Mucosa of stomach (tissue), 1 donor: ENCODE data around the gene ID2.

ENCODE experiments used
- H3K27me3 ChIP-seq: one replicate; pipeline ENCODE4 v1.7.0; 2013; ENCODE audit warnings: mild to moderate bottlenecking, low read length; ENCODE audit not compliant: control insufficient read depth, insufficient read depth
- H3K36me3 ChIP-seq: one replicate; pipeline ENCODE4 v1.7.0; 2013; ENCODE audit warnings: low read length; ENCODE audit not compliant: control insufficient read depth, insufficient read depth
- H3K4me1 ChIP-seq: one replicate; pipeline ENCODE4 v1.7.0; 2013; ENCODE audit warnings: mild to moderate bottlenecking, low read length; ENCODE audit not compliant: control insufficient read depth, insufficient read depth
- H3K4me3 ChIP-seq: one replicate; pipeline ENCODE4 v1.7.0; 2013; ENCODE audit warnings: low read length
- H3K9ac ChIP-seq: one replicate; pipeline ENCODE4 v1.7.0; 2013; ENCODE audit warnings: mild to moderate bottlenecking, low read length, moderate library complexity
- H3K9me3 ChIP-seq: one replicate; pipeline ENCODE4 v1.7.0; 2013; ENCODE audit warnings: mild to moderate bottlenecking, low read length, moderate library complexity; ENCODE audit not compliant: control insufficient read depth
- donor health status: Pancreatic carcinoma.

The ID2 gene

GRCh38 chr2:8675543-8675942, 6.3 kb upstream of the ID2 start:
- Histone ChIP-seq H3K4me1 (peaks cover 13% of the 10 kb centered on the region), H3K36me3 (no peaks in the 10 kb centered on the region), H3K9ac (no peak overlapping the region), H3K27me3 (no peaks in the 10 kb centered on the region), H3K4me3 (no peak overlapping the region), H3K9me3 (no peaks in the 10 kb centered on the region)

GRCh38 chr2:8676191-8676920, 5.5 kb upstream of the ID2 start:
- peak overlapping the region; percentile 39 for H3K4me3 ChIP-seq
- H3K9ac ChIP-seq = peak overlapping the region; percentile 75
- H3K9me3 ChIP-seq = no peaks in the 10 kb centered on the region
- peaks cover 13% of the 10 kb centered on the region for H3K4me1 ChIP-seq
- H3K36me3 ChIP-seq = no peaks in the 10 kb centered on the region
- no peaks in the 10 kb centered on the region for H3K27me3 ChIP-seq

DNA sequence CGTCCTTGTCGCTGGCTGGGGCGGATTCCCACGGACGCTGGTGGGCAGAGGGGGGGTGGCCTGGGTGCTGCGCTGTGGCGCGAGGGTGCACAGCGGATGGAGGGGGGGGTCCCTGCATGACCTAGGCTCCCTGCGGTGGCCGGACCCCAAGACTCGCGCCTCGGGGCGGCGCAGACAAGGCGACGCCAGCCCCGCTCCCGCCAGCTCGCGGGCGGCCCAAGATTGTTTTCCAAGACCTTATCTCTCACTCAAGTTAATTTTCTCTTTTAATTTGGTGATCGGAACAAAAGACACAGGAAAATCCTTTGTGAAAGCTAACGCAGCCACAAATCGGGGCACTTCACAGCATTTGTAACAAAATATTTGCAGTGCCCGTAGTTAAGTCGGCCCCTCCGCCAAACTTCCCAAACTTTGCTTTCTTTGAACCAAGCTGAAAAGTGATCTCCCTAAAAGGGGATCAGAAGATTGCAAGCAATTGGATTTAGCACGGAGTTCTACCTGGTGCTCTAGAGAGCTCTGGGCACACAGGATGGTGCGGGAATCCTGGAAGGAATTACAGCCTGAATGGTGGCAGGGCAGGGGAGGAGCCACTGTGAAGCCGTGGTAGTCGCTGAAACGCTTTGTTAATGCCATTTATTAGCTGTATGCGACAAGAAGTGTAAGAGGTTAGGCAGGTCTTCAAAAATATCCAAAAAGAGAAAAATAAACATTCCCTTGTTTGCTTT, 4.8 kb upstream of the ID2 start:
- Histone ChIP-seq H3K27me3 (no peaks in the 10 kb centered on the region), H3K9me3 (no peaks in the 10 kb centered on the region), H3K9ac (peak overlapping the region; percentile 75), H3K4me1 (peaks cover 13% of the 10 kb centered on the region), H3K4me3 (peak overlapping the region; percentile 39), H3K36me3 (no peaks in the 10 kb centered on the region)

DNA sequence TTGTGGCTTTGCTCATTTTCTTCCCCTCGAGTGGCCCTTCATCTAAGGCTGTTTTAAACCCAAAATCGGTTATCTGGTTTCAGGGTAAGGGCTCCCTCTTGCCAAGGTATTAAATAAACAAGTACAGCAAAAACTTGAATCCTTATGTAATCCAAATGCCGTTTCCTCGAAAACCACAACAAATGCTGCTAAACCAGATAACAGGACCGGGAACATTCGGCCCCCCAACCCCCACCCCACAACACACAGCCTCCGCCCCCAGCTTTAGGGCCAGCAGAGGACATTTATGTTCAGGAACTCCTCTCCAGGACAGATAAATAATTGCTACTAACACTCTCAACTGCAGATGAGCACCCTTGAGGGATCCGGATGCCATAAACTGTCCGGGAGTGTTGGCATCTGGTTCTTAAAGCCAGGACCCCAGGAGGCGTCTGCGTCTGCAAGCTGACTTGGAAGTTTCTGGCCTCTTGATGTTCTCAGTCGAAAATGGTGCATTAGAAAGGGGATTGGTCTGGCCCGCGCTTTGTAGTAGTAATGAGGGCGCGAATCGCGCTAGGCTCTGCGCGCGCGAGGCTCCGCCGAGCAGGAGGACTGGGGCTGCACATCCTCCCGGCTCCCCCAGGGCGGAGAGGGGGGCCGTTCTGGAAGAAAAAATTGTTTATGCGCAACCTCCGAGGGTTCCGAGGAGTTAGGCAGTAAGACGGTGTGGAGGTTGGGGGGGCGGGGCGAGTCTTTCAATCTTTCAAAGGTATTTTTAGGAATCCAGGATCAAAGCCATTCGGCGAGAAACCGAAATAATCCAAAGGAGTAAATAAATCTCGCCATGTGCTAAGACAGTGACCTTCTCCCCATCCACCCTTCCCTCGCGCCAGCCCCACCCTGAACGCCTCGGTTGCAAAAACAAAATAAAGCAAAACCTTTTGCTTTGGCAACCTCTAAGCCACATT, 3.9 kb upstream of the ID2 start:
- Histone ChIP-seq H3K27me3 (no peaks in the 10 kb centered on the region), H3K36me3 (no peaks in the 10 kb centered on the region), H3K9me3 (no peaks in the 10 kb centered on the region), H3K4me3 (peak overlapping the region; percentile 39), H3K4me1 (peaks cover 13% of the 10 kb centered on the region), H3K9ac (peak overlapping the region; percentile 75)

DNA sequence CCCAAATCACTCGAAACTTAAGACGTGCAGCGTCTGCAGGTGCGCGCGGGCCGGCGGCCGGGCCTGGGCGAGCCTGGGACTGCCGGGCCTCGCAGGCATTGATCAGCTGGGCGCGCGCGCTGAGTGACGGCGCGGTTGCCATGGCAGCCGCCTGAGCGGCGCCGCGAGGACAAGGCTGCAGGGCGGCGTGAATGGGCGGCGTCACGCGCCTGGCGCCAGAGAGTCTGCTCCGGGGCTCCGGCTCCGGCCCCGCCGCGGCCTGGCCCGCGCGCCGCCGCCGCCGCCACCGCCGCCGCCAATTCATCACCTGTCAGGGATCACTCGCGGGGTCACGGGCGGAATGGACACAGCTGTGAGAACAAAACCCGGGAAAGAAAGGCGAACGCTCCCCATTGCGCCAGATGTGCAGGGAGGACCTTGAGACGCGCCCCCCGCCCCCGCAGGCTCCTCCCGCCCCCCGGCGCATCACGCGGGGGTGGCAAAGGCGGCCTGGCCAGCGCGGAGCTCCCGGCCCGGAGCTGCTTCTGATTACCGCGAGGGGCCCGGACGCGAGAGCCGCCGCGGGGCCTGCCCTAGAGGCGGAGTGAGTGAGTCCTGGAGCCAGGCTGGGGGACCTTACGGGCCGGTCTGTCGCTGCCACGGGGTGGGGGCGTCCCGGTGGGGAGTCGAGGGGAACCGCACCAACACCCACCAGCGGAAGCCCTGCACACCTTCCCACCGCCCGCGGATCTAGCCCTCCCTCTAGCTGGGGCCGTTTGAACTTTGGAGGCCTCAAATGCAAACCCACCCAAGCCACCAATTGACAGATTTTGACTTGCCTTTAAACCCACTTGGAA, 2.9 kb upstream of the ID2 start:
- peak overlapping the region; percentile 82 for H3K4me3 ChIP-seq
- H3K27me3 ChIP-seq = no peaks in the 10 kb centered on the region
- peak overlapping the region; percentile 97 for H3K9ac ChIP-seq
- H3K9me3 ChIP-seq = no peaks in the 10 kb centered on the region
- H3K4me1 ChIP-seq = peaks cover 13% of the 10 kb centered on the region
- H3K36me3 ChIP-seq = no peaks in the 10 kb centered on the region

DNA sequence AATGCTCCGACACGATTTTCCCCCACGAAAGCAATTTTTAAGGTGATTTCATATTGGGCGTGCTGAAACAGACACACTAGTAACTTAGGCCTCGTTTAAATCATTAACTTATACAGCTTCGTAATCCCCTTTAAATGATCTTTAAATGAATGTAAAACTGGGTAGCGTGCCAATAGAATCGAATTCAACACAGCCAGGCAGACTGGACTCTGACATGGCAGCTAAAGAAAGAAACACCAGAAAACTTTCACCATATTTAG, 2.4 kb upstream of the ID2 start:
- Histone ChIP-seq H3K9ac (peak overlapping the region; percentile 97), H3K4me3 (peak overlapping the region; percentile 82), H3K4me1 (peaks cover 13% of the 10 kb centered on the region), H3K36me3 (no peaks in the 10 kb centered on the region), H3K27me3 (no peaks in the 10 kb centered on the region), H3K9me3 (no peaks in the 10 kb centered on the region)

DNA sequence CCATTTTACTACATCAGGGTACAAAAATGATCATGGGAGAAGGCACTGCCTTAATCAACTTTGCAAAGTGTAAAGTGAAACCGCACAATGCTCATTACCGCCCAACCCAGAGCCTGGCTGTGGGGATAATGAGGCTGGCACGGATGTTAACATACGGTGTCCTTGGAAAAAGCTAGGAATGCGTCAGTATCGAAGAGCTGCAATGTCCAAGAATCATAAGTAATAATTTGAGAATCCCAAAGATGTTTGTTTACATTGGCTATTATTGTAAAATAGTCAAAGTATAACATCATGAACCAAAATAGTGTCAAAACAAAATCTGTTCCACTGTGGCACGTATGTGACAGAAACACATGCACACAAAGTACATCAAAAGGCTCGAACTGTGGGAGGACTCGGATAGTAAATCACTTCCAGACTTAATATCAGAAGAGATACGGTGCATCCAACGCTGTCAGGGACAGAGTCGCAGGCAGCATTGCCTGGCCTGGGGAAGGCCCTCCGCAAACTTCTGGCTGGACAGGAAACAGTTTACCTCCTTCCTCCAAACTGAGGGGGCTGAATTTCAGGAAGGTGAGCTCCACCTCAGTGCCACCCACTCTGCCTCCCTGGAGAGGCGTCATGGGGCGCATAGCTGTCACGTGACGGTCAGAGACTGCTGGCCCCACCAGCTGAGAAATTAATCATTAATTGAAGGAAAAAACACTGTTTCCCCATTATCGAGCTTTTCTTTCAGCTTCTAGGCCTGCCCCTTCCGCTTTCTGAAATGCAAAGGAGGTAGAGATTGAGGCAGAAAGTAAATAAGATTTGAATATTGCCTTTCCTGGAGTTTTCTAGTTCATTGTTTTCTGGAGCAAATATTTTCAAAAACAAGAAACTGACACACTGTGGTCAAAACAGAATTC, 1.8 kb upstream of the ID2 start:
- H3K4me1 ChIP-seq = peaks cover 13% of the 10 kb centered on the region
- H3K9ac ChIP-seq = peak overlapping the region; percentile 97
- no peaks in the 10 kb centered on the region for H3K9me3 ChIP-seq
- no peaks in the 10 kb centered on the region for H3K27me3 ChIP-seq
- H3K36me3 ChIP-seq = no peaks in the 10 kb centered on the region
- H3K4me3 ChIP-seq = peak overlapping the region; percentile 82

DNA sequence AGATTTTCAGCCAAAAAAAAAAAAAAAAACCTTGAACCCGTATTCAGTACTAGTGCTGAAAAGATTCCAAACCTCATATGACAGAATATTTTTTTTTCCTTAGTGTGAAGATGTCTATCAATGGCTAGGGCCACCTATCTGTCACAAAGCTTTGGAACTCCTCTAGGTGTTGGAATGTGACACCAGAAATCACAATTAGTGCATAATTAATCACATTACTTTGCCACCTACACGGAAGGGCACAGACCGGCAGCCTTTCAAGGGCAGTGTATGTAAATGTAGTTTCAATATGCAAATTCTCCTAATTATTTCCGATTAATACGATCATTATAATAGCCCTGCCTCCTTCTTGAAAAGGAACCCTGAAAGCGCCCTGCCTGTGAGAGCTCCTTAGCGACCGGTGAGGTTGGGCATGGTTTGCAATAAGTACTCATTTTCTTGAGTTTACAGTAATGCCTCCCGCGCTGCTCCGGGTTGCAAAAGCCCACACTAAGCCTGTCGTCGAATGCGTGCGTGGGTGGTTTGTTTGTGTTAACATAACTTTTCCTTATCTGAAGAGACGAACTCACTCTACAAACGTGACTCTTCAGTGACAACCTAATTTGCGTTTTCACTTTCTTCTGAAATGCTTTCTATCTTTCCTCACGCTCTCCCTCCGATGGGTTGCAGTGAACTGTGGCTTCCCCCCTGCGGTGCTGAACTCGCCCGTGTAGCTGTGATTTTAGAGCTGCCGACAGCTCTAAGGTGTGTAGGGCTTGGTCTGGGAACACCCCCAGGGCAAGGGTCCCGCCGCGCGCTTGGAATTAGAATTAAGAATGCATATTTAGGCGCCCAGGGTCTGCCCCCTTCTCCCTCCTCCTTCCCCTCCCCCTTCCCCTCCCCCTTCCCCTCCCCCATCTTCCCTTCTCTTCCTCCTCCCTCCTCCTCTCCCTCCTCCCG, 765 bp upstream of the ID2 start:
- H3K4me3 ChIP-seq = peak overlapping the region; percentile 23
- H3K36me3 ChIP-seq = no peaks in the 10 kb centered on the region
- peaks cover 8% of the 10 kb centered on the region for H3K4me1 ChIP-seq
- no peaks in the 10 kb centered on the region for H3K9me3 ChIP-seq
- H3K27me3 ChIP-seq = no peaks in the 10 kb centered on the region
- H3K9ac ChIP-seq = peak overlapping the region; percentile 97

- peak overlapping the region; percentile 47 for H3K4me3 ChIP-seq
- no peaks in the 10 kb centered on the region for H3K9me3 ChIP-seq
- H3K27me3 ChIP-seq = no peaks in the 10 kb centered on the region
- peak overlapping the region; percentile 47 for H3K9ac ChIP-seq
- no peaks in the 10 kb centered on the region for H3K4me1 ChIP-seq
- no peaks in the 10 kb centered on the region for H3K36me3 ChIP-seq
Measured at GRCh38 chr2:8682719-8683667, 1.1 kb downstream of the ID2 start.
